Measurements from ENCODE around the gene STK25. TPM values are rescaled to one million over a fixed set of nuclear protein-coding genes. Genes with fewer than 3 reads are reported as not detected.

The STK25 gene
- total RNA-seq, 4 donors from 2014 or later: 159 to 427 (median 205) TPM

- TF ChIP-seq EP300 (IDR thresholded peaks at IDR 0.05; ENCODE audit: low read depth) (no peak), POLR2A (IDR thresholded peaks at IDR 0.05) (no peak), POLR2AphosphoS5 (IDR thresholded peaks at IDR 0.05) (no peak), CTCF (IDR thresholded peaks at IDR 0.05) (no peak)
- H3K4me3 ChIP-seq: no peak overlapping the region
Observed at GRCh38 chr2:241550616-241551580, 42.5 kb upstream of the STK25 start.

GRCh38 chr2:241548451-241548835 lies 40.1 kb upstream of the STK25 start:
- intact Hi-C loops (cut with DNase I; ENCODE audit: low total_unique reads): no loop called here
- 73% methylated on average over 3 of the region's 3 CpGs; no CpG with 5 or more reads in 1 of the 2 donors for WGBS, 2 donors (ENCODE audit: low coverage in 1 of 2)
- TF ChIP-seq CTCF (IDR thresholded peaks at IDR 0.05) (no peak), EP300 (IDR thresholded peaks at IDR 0.05; ENCODE audit: low read depth) (no peak), POLR2AphosphoS5 (IDR thresholded peaks at IDR 0.05) (no peak), POLR2A (IDR thresholded peaks at IDR 0.05) (no peak)
- Histone ChIP-seq H3K4me3 (no peak overlapping the region), H3K36me3 (no peaks in the 10 kb centered on the region), H3K9me3 (no peaks in the 10 kb centered on the region), H3K27me3 (peaks cover 71% of the 10 kb centered on the region), H3K4me1 (peaks cover 0 to 17% (median 12%) of the 10 kb centered on the region in 4 donors), H3K27ac (no peak overlapping the region)
- in situ Hi-C loops (cut with MboI; ENCODE audit: low pct_ligation_motif_present in 1 of 4, low pct_unique_long_range_greater_than_20kb in 1 of 4, low sequenced_read_pairs in 3 of 4): no loop called here
- DNase-seq: no peak

More at GRCh38 chr2:241550616-241551580, 42.5 kb upstream of the STK25 start:
- Histone ChIP-seq H3K27ac (peak overlapping the region in 1 of 4 donors; percentile 26), H3K9me3 (no peaks in the 10 kb centered on the region), H3K27me3 (peaks cover 67% of the 10 kb centered on the region), H3K4me1 (peaks cover 0 to 17% (median 12%) of the 10 kb centered on the region in 4 donors), H3K36me3 (no peaks in the 10 kb centered on the region)
- no peak for DNase-seq
- intact Hi-C loops (cut with DNase I; ENCODE audit: low total_unique reads) (no loop called here), in situ Hi-C loops (cut with MboI; ENCODE audit: low pct_ligation_motif_present in 1 of 4, low pct_unique_long_range_greater_than_20kb in 1 of 4, low sequenced_read_pairs in 3 of 4) (no loop called here)
- 63 to 74% methylated on average over 3 to 20 of the region's 21 CpGs for WGBS, 2 donors (ENCODE audit: low coverage in 1 of 2)

GRCh38 chr2:241547781-241548450 lies 39.5 kb upstream of the STK25 start:
- Histone ChIP-seq H3K27ac (no peak overlapping the region), H3K4me3 (no peak overlapping the region), H3K36me3 (no peaks in the 10 kb centered on the region), H3K9me3 (no peaks in the 10 kb centered on the region), H3K4me1 (peaks cover 0 to 17% (median 12%) of the 10 kb centered on the region in 4 donors), H3K27me3 (peaks cover 74% of the 10 kb centered on the region)
- intact Hi-C loops (cut with DNase I; ENCODE audit: low total_unique reads): no loop called here
- in situ Hi-C loops (cut with MboI; ENCODE audit: low pct_ligation_motif_present in 1 of 4, low pct_unique_long_range_greater_than_20kb in 1 of 4, low sequenced_read_pairs in 3 of 4): no loop called here
- WGBS, 2 donors (ENCODE audit: low coverage in 1 of 2): 84% methylated on average over 15 of the region's 16 CpGs; no CpG with 5 or more reads in 1 of the 2 donors
- no peak for DNase-seq
- TF ChIP-seq EP300 (IDR thresholded peaks at IDR 0.05; ENCODE audit: low read depth) (no peak), POLR2AphosphoS5 (IDR thresholded peaks at IDR 0.05) (no peak), POLR2A (IDR thresholded peaks at IDR 0.05) (no peak), CTCF (IDR thresholded peaks at IDR 0.05) (no peak)

All from transverse colon (tissue), 4 donors.